ENCODE data around the gene PDLIM7.
"Not testable (repeated sequence)": the region's sequence is repeated elsewhere in the genome, so short reads cannot be mapped to it uniquely, and the experiment has no call there.

Gene PDLIM7

GRCh38 chr5:177489119-177489716 is 8.2 kb downstream of the PDLIM7 start:
- no peak for DNase-seq

GRCh38 chr5:177487975-177488374 is 9.4 kb downstream of the PDLIM7 start:
- no peak for DNase-seq

GRCh38 chr5:177487144-177487543 is 10.3 kb downstream of the PDLIM7 start:
- DNase-seq, result no peak

GRCh38 chr5:177486256-177486655 is 11.1 kb downstream of the PDLIM7 start:
- no peak for DNase-seq

- DNase-seq, result not testable (repeated sequence)
These were observed 11.7 kb downstream of the PDLIM7 start for GRCh38 chr5:177485753-177486152.

- no peak for DNase-seq
These were observed 12.4 kb downstream of the PDLIM7 start for GRCh38 chr5:177484902-177485549.

GRCh38 chr5:177483994-177484901 is 13.2 kb downstream of the PDLIM7 start:
- DNase-seq, result no peak

GRCh38 chr5:177483042-177483441 is 14.4 kb downstream of the PDLIM7 start:
- DNase-seq, result no peak

GRCh38 chr5:177482359-177482795 is 15.0 kb downstream of the PDLIM7 start:
- DNase-seq, result no peak

- no peak for DNase-seq
These were observed 17.6 kb downstream of the PDLIM7 start for GRCh38 chr5:177479774-177480173.

GRCh38 chr5:177478711-177479646 is 18.4 kb downstream of the PDLIM7 start:
- no peak for DNase-seq

- DNase-seq, result no peak
These were observed 19.5 kb downstream of the PDLIM7 start for GRCh38 chr5:177477701-177478477.

- DNase-seq, result no peak
These were observed 20.7 kb downstream of the PDLIM7 start for GRCh38 chr5:177476531-177477233.

GRCh38 chr5:177475563-177476427 is 21.6 kb downstream of the PDLIM7 start:
- no peak for DNase-seq

- DNase-seq, result no peak
These were observed 22.4 kb downstream of the PDLIM7 start for GRCh38 chr5:177474846-177475562.

- no peak for DNase-seq
These were observed 23.4 kb downstream of the PDLIM7 start for GRCh38 chr5:177474002-177474476.

GRCh38 chr5:177473443-177474001 is 23.9 kb downstream of the PDLIM7 start, which contains the start of gene DBN1:
Gene DBN1, minus strand, starts transcription at chr5:177473634. Its CDS starts 113 bp downstream, at chr5:177473521.
- DNase-seq, result no peak

All from stimulated activated CD4-positive, alpha-beta T cell treated with anti-CD3 and anti-CD28 coated beads, Interleukin-2, amount 100 ng/mL, for 48 hours (primary cell).